A673 (cell line): ENCODE results near the gene KAT7. TPM values are rescaled to one million over a fixed set of nuclear protein-coding genes. Genes with fewer than 3 reads are reported as not detected.

Experiments used
- BruUV-seq: library from RNA; stranded (reverse); fragments of 400-500 nt; replicated peaks from 2 replicates; lab custom pipeline; 2021; lab: Mats Ljungman, UMichigan
- CTCF ChIA-PET: fragments of 300-600 bp; sonication (Branson Sonifier 250); formaldehyde crosslinking; loops from one replicate; lab custom pipeline; 2022; ENCODE audit warnings: antibody characterized with exemption; lab: Charles Lee
- POLR2A ChIA-PET: fragments of 300-600 bp; sonication (Branson Sonifier 250); formaldehyde crosslinking; loops from one replicate; lab custom pipeline; 2022; ENCODE audit warnings: antibody characterized with exemption; ENCODE audit not compliant: low non-redundant PET; lab: Charles Lee
- DNase-seq: peaks from one replicate; pipeline ENCODE4 v3.0.0-alpha.2; 2015; ENCODE audit warnings: low spot score
- H3K27ac ChIP-seq: fragments of 200-600 bp; sonication (generic); 2 replicates; pipeline ENCODE4 v1.5.1; 2016; ENCODE audit warnings: mixed run types, low read depth, mild to moderate bottlenecking, mixed read lengths, antibody characterized with exemption, low read length; ENCODE audit not compliant: poor library complexity, severe bottlenecking
- H3K27me3 ChIP-seq: fragments of 200-600 bp; sonication (generic); replicated peaks from 2 replicates; pipeline ENCODE4 v1.6.1; 2017; ENCODE audit warnings: mixed run types, low read depth, mild to moderate bottlenecking, mixed read lengths, antibody characterized with exemption, low read length; ENCODE audit not compliant: insufficient read depth, poor library complexity
- H3K36me3 ChIP-seq: fragments of 200-600 bp; sonication (generic); 2 replicates; pipeline ENCODE4 v1.6.1; 2016; ENCODE audit warnings: mixed run types, mild to moderate bottlenecking, mixed read lengths, antibody characterized with exemption, low read length; ENCODE audit not compliant: insufficient read depth, poor library complexity, severe bottlenecking
- H3K4me1 ChIP-seq: fragments of 200-600 bp; sonication (generic); 2 replicates; pipeline ENCODE4 v1.6.1; 2017; ENCODE audit warnings: mixed run types, mild to moderate bottlenecking, mixed read lengths, antibody characterized with exemption, low read length; ENCODE audit not compliant: insufficient read depth, poor library complexity, severe bottlenecking
- H3K4me3 ChIP-seq: fragments of 200-600 bp; sonication (generic); 2 replicates; pipeline ENCODE4 v1.5.1; 2016; ENCODE audit warnings: low read depth, mixed run types, mild to moderate bottlenecking, mixed read lengths, low read length; ENCODE audit not compliant: poor library complexity, severe bottlenecking
- H3K9me3 ChIP-seq: fragments of 200-600 bp; sonication (generic); 2 replicates; pipeline ENCODE4 v1.6.1; 2016; ENCODE audit warnings: mixed run types, low read depth, mild to moderate bottlenecking, mixed read lengths, antibody characterized with exemption, low read length; ENCODE audit not compliant: poor library complexity, severe bottlenecking
- EZH2 ChIP-seq: fragments of 200-600 bp; sonication (generic); IDR thresholded peaks from 2 replicates; pipeline ENCODE4 v1.6.1; 2017; ENCODE audit warnings: borderline replicate concordance, low read depth, mild to moderate bottlenecking, mixed read lengths, antibody characterized with exemption, low read length; ENCODE audit not compliant: poor library complexity, severe bottlenecking
- intact Hi-C: fragments of 100-400 bp; cut with micrococcal nuclease; formaldehyde crosslinking; loops from one replicate; pipeline ENCODE4 v1.10.0; 2022; ENCODE audit not compliant: unreplicated experiment
- total RNA-seq: library from RNA; stranded (reverse); gene quantifications from 2 replicates; pipeline ENCODE4 v1.2.3, GENCODE V29; 2021
- TF ChIP-seq, protein P1 (sequence below): fragments of 300-800, 200-600 bp; sonication (generic); conservative IDR thresholded peaks from 2 replicates; pipeline ENCODE4 v1.5.1; 2017; ENCODE audit warnings: low read depth, mild to moderate bottlenecking, antibody characterized with exemption, low read length, moderate library complexity, mixed read lengths

Gene KAT7
- total RNA-seq, 1 experiment from 2014 or later = 94.0 TPM

DNA sequence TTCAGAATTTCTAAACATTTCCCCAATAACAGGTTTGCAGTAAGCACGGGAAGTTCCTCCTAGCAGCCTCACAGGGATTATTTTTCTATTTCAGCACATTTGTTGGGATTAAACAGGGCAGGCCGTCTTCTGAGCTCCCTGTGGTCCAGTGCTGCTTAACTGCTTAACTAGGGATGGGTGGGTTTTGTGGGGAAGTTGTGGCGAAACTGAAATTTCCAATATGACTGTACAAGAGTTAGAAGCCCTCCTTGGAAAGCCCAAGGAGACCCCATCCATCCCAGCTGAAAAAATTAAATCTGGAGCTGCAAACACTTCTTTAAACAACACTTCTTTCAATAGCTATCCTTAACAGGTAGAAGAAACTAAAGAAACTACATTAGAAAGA is 46.8 kb upstream of the KAT7 start:
- no peak for TF ChIP-seq EZH2
- TF ChIP-seq, protein P1, sequence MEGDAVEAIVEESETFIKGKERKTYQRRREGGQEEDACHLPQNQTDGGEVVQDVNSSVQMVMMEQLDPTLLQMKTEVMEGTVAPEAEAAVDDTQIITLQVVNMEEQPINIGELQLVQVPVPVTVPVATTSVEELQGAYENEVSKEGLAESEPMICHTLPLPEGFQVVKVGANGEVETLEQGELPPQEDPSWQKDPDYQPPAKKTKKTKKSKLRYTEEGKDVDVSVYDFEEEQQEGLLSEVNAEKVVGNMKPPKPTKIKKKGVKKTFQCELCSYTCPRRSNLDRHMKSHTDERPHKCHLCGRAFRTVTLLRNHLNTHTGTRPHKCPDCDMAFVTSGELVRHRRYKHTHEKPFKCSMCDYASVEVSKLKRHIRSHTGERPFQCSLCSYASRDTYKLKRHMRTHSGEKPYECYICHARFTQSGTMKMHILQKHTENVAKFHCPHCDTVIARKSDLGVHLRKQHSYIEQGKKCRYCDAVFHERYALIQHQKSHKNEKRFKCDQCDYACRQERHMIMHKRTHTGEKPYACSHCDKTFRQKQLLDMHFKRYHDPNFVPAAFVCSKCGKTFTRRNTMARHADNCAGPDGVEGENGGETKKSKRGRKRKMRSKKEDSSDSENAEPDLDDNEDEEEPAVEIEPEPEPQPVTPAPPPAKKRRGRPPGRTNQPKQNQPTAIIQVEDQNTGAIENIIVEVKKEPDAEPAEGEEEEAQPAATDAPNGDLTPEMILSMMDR = no peak
- ChIA-PET CTCF (interaction anchor here (0.8 kb wide), 1 partner anchor 174 kb away, joined by 3 read pairs; no protein-coding TSS in a partner anchor), POLR2A (interaction anchor here (0.6 to 1.1 kb wide), 2 partner anchors 22 to 34 kb away, joined by 7 to 8 read pairs; partner anchors contain the start of genes FAM117A and SLC35B1)
- H3K4me3 ChIP-seq = no peak overlapping the region
- intact Hi-C loops = no loop called here
- H3K4me1 ChIP-seq = no peaks in the 10 kb centered on the region
- no peaks in the 10 kb centered on the region for H3K9me3 ChIP-seq
- no peak overlapping the region for H3K27ac ChIP-seq
- DNase-seq = no peak
- no peaks in the 10 kb centered on the region for H3K27me3 ChIP-seq
- no TSS peak for BruUV-seq
- no peaks in the 10 kb centered on the region for H3K36me3 ChIP-seq

DNA sequence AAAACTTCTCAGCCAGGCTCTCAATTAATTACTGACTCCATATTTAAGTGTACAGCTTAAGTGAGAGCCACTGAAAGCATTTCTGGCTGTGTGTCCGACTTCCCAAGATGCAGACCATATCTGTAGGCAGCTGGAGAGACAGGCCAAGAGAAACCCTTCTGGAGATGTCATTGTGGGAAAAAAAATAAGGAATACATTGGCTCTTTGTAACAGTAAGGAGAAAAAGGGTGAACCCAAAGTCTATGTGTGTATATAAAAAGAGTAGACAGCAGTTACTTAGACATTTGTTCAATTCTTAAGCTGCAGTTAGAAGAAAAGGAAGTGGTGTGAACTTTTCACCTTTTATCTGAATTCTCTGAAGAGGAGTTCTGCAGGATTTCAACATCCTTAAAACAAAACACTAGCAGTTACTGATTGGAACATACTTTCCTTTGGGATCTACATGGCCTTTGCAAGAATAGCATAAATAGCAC is 46.3 kb upstream of the KAT7 start:
- intact Hi-C loops = no loop called here
- H3K27ac ChIP-seq = no peak overlapping the region
- TF ChIP-seq, protein P1 = no peak
- no peak for TF ChIP-seq EZH2
- CTCF ChIA-PET = interaction anchor here (0.8 kb wide), 1 partner anchor 175 kb away, joined by 3 read pairs; no protein-coding TSS in a partner anchor
- H3K4me1 ChIP-seq = no peaks in the 10 kb centered on the region
- no TSS peak for BruUV-seq
- H3K36me3 ChIP-seq = no peaks in the 10 kb centered on the region
- POLR2A ChIA-PET = interaction anchor here (0.6 kb wide), 1 partner anchor 22 kb away, joined by 8 read pairs; the partner anchor contains the start of gene FAM117A
- no peak overlapping the region for H3K4me3 ChIP-seq
- H3K9me3 ChIP-seq = no peaks in the 10 kb centered on the region
- DNase-seq = no peak
- no peaks in the 10 kb centered on the region for H3K27me3 ChIP-seq

DNA sequence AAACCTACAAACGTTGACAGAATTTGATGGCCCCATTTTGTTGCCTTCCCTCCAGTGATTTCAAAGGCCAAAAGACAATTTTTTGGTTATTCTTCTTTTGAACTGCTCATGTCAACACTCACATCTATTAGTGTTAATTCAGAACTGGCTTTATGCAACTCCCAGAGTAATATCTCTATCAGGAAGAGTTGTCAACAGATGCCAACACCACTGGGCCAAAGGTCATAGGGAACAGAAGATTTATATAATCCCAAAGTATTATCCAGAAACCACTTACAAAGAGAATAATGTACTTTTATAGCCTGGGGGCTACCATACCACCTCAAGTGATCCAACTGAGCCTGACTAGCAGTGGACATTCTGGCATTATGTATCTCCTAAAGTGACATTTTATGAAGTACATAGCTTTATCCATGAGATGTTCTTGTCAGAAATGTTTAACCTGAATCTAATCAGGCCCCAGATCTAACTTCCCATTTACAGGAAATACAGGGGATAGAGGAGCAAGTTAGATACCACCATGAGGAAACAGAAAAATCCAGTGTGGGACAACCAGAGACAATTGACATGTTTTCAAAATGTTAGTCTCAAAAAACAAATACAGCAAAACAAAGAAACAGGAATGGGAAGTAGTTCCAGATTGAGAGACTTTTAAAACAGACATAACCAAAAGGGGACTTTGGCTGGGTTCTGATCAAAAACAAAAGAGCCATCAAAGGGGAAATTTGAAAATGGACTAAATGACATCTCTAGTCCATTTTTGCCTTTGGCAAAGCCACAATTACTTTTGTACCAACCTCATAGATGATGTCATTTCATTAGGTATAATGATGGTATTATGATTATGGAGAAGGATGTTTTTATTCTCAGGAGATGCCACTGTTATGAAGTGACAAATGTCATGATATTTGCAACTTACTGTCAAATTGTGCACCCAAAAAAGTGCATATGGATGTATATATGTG is 43.0 kb upstream of the KAT7 start:
- TF ChIP-seq, protein P1 = no peak
- TF ChIP-seq EZH2 = no peak
- ChIA-PET POLR2A (no interaction called here), CTCF (no interaction called here)
- no peaks in the 10 kb centered on the region for H3K36me3 ChIP-seq
- H3K4me3 ChIP-seq = no peak overlapping the region
- no peak overlapping the region for H3K27ac ChIP-seq
- no peaks in the 10 kb centered on the region for H3K27me3 ChIP-seq
- no peaks in the 10 kb centered on the region for H3K9me3 ChIP-seq
- no TSS peak for BruUV-seq
- no peaks in the 10 kb centered on the region for H3K4me1 ChIP-seq
- intact Hi-C loops = no loop called here
- no peak for DNase-seq
